ENCODE results near the gene PALM2AKAP2. TPM values are rescaled to one million over a fixed set of nuclear protein-coding genes. Genes with fewer than 3 reads are reported as not detected.

PALM2AKAP2 gene
- total RNA-seq, 2 experiments from 2014 or later, result not detected

GRCh38 chr9:109771087-109771486 is 8.9 kb upstream of the PALM2AKAP2 start:
- intact Hi-C loops (cut with DNase I, micrococcal nuclease), result no loop called here
- no peak overlapping the region for H3K27ac ChIP-seq (ENCODE audit: low read depth in 1 of 2, low read length in 2 of 2)
- DNase-seq (no peak), ATAC-seq (ENCODE audit: poor library complexity) (no peak)
- H3K4me3 Mint-ChIP-seq, result no peak overlapping the region
- H3K4me1 ChIP-seq (ENCODE audit: insufficient read depth, low read length), result no peaks in the 10 kb centered on the region
- TF ChIP-seq CTCF (IDR thresholded peaks at IDR 0.05), result no peak
- H3K9me3 Mint-ChIP-seq, result peaks cover 2% of the 10 kb centered on the region
- peaks cover 61% of the 10 kb centered on the region for H3K27me3 Mint-ChIP-seq
- no peaks in the 10 kb centered on the region for H3K36me3 Mint-ChIP-seq (ENCODE audit: low read depth)
- H3K27ac Mint-ChIP-seq, result no peak overlapping the region
- CTCF ChIA-PET, result no interaction called here
- H3K4me1 Mint-ChIP-seq (ENCODE audit: low read depth), result no peaks in the 10 kb centered on the region
- no peak overlapping the region for H3K4me3 ChIP-seq (ENCODE audit: low read length)
- H3K36me3 ChIP-seq (ENCODE audit: insufficient read depth, low read length), result no peaks in the 10 kb centered on the region
- peaks cover 0 to 6% of the 10 kb centered on the region in 2 experiments for H3K9me3 ChIP-seq (ENCODE audit: control insufficient read depth in 1 of 2, insufficient read depth in 1 of 2, low read length in 2 of 2)
- POLR2A ChIA-PET, result no interaction called here
- H3K27me3 ChIP-seq (ENCODE audit: control insufficient read depth in 1 of 2, insufficient read depth in 2 of 2, low read length in 2 of 2), result peaks cover 4 to 18% of the 10 kb centered on the region in 2 experiments

GRCh38 chr9:109771796-109772531 is 8.0 kb upstream of the PALM2AKAP2 start:
- Histone ChIP-seq H3K9me3 (ENCODE audit: control insufficient read depth in 1 of 2, insufficient read depth in 1 of 2, low read length in 2 of 2) (peaks cover 0 to 6% of the 10 kb centered on the region in 2 experiments), H3K36me3 (ENCODE audit: insufficient read depth, low read length) (no peaks in the 10 kb centered on the region), H3K27me3 (ENCODE audit: control insufficient read depth in 1 of 2, insufficient read depth in 2 of 2, low read length in 2 of 2) (peaks cover 4 to 17% of the 10 kb centered on the region in 2 experiments), H3K4me3 (ENCODE audit: low read length) (no peak overlapping the region), H3K4me1 (ENCODE audit: insufficient read depth, low read length) (no peaks in the 10 kb centered on the region), H3K27ac (ENCODE audit: low read depth in 1 of 2, low read length in 2 of 2) (no peak overlapping the region)
- ChIA-PET POLR2A (no interaction called here), CTCF (no interaction called here)
- no peak overlapping the region for H3K4me3 Mint-ChIP-seq
- ATAC-seq (ENCODE audit: poor library complexity), result no peak
- peaks cover 2% of the 10 kb centered on the region for H3K9me3 Mint-ChIP-seq
- no peaks in the 10 kb centered on the region for H3K36me3 Mint-ChIP-seq (ENCODE audit: low read depth)
- intact Hi-C loops (cut with DNase I, micrococcal nuclease), result no loop called here
- peaks cover 60% of the 10 kb centered on the region for H3K27me3 Mint-ChIP-seq
- no peak for TF ChIP-seq CTCF (IDR thresholded peaks at IDR 0.05)
- no peak for DNase-seq
- H3K27ac Mint-ChIP-seq, result no peak overlapping the region
- no peaks in the 10 kb centered on the region for H3K4me1 Mint-ChIP-seq (ENCODE audit: low read depth)

GRCh38 chr9:109775516-109775915 is 4.5 kb upstream of the PALM2AKAP2 start:
- Mint-ChIP-seq H3K27ac (no peak overlapping the region), H3K4me3 (no peak overlapping the region), H3K27me3 (peaks cover 54% of the 10 kb centered on the region), H3K36me3 (ENCODE audit: low read depth) (no peaks in the 10 kb centered on the region), H3K4me1 (ENCODE audit: low read depth) (no peaks in the 10 kb centered on the region), H3K9me3 (peaks cover 2% of the 10 kb centered on the region)
- ATAC-seq (ENCODE audit: poor library complexity) (no peak), DNase-seq (no peak)
- Histone ChIP-seq H3K4me1 (ENCODE audit: insufficient read depth, low read length) (no peaks in the 10 kb centered on the region), H3K4me3 (ENCODE audit: low read length) (no peak overlapping the region), H3K36me3 (ENCODE audit: insufficient read depth, low read length) (no peaks in the 10 kb centered on the region), H3K27ac (ENCODE audit: low read depth in 1 of 2, low read length in 2 of 2) (no peak overlapping the region), H3K9me3 (ENCODE audit: control insufficient read depth in 1 of 2, insufficient read depth in 1 of 2, low read length in 2 of 2) (peaks cover 0 to 3% of the 10 kb centered on the region in 2 experiments), H3K27me3 (ENCODE audit: control insufficient read depth in 1 of 2, insufficient read depth in 2 of 2, low read length in 2 of 2) (peaks cover 9 to 30% of the 10 kb centered on the region in 2 experiments)
- no peak for TF ChIP-seq CTCF (IDR thresholded peaks at IDR 0.05)
- ChIA-PET CTCF (no interaction called here), POLR2A (no interaction called here)
- intact Hi-C loops (cut with DNase I, micrococcal nuclease), result no loop called here

All from CD4-positive, alpha-beta T cell (primary cell).